RWPE1 (cell line): ENCODE results near the gene HMGCS2.

Experiments
- CTCF ChIA-PET: fragments of 350-600 bp; sonication (Branson Sonifier 250); formaldehyde crosslinking; extraction: SDS; loops from one replicate; lab custom pipeline; 2021; lab: Yijun Ruan, JAX
- POLR2A ChIA-PET: fragments of 400-600 bp; formaldehyde crosslinking; extraction: SDS; loops from one replicate; lab custom pipeline; 2020; ENCODE audit warnings: antibody characterized with exemption; ENCODE audit not compliant: low non-redundant PET; lab: Yijun Ruan, JAX
- DNase-seq: peaks from one replicate; pipeline ENCODE4 v3.0.0; 2012; ENCODE audit warnings: low spot score
- H3K27ac ChIP-seq: fragments of 450-650 bp; 2 replicates; pipeline ENCODE4 v1.5.1; 2017
- CTCF ChIP-seq: fragments of 450-650 bp; conservative IDR thresholded peaks from 2 replicates; pipeline ENCODE4 v1.5.1; 2017; ENCODE audit warnings: low read depth, mild to moderate bottlenecking

HMGCS2 gene

GRCh38 chr1:119805247-119805646, 36.5 kb upstream of the HMGCS2 start:
- POLR2A ChIA-PET = no interaction called here
- TF ChIP-seq CTCF = no peak
- no peak for DNase-seq
- H3K27ac ChIP-seq = no peak overlapping the region
- CTCF ChIA-PET = interaction anchor here (0.7 kb wide), 1 partner anchor 109 kb away, joined by 4 read pairs; no protein-coding TSS in a partner anchor

GRCh38 chr1:119799599-119800177, 31.0 kb upstream of the HMGCS2 start:
- POLR2A ChIA-PET = no interaction called here
- no peak for DNase-seq
- TF ChIP-seq CTCF = no peak
- CTCF ChIA-PET = no interaction called here
- H3K27ac ChIP-seq = no peak overlapping the region

GRCh38 chr1:119799003-119799402, 30.3 kb upstream of the HMGCS2 start:
- no peak for DNase-seq
- ChIA-PET POLR2A (no interaction called here), CTCF (interaction anchor here (0.7 kb wide), 2 partner anchors 55 to 105 kb away, joined by 4 to 5 read pairs; no protein-coding TSS in a partner anchor)
- TF ChIP-seq CTCF = no peak
- no peak overlapping the region for H3K27ac ChIP-seq

GRCh38 chr1:119797606-119798005, 28.9 kb upstream of the HMGCS2 start:
- CTCF ChIA-PET = interaction anchor here (0.6 kb wide), 1 partner anchor 131 kb away, joined by 3 read pairs; no protein-coding TSS in a partner anchor
- no peak for TF ChIP-seq CTCF
- POLR2A ChIA-PET = no interaction called here
- no peak for DNase-seq
- no peak overlapping the region for H3K27ac ChIP-seq

- no peak overlapping the region for H3K27ac ChIP-seq
- no peak for DNase-seq
- CTCF ChIA-PET = interaction anchor here (0.6 kb wide), 1 partner anchor 131 kb away, joined by 3 read pairs; no protein-coding TSS in a partner anchor
- POLR2A ChIA-PET = no interaction called here
- TF ChIP-seq CTCF = no peak
These were observed 28.5 kb upstream of the HMGCS2 start for GRCh38 chr1:119797162-119797561.

- no peak overlapping the region for H3K27ac ChIP-seq
- POLR2A ChIA-PET = no interaction called here
- TF ChIP-seq CTCF = no peak
- CTCF ChIA-PET = interaction anchor here (0.5 to 0.7 kb wide), 3 partner anchors 13 to 1768 kb away, joined by 3 to 5 read pairs (median 3); no protein-coding TSS in a partner anchor
- DNase-seq = no peak
These were observed 26.8 kb upstream of the HMGCS2 start for GRCh38 chr1:119795261-119796200.
